ENCODE measurements around the gene TNPO1. TPM values are rescaled to one million over a fixed set of nuclear protein-coding genes. Genes with fewer than 3 reads are reported as not detected.

Gene TNPO1
- total and polyA plus RNA-seq, 9 donors, result 35.7 to 114 (median 74.5) TPM

DNA sequence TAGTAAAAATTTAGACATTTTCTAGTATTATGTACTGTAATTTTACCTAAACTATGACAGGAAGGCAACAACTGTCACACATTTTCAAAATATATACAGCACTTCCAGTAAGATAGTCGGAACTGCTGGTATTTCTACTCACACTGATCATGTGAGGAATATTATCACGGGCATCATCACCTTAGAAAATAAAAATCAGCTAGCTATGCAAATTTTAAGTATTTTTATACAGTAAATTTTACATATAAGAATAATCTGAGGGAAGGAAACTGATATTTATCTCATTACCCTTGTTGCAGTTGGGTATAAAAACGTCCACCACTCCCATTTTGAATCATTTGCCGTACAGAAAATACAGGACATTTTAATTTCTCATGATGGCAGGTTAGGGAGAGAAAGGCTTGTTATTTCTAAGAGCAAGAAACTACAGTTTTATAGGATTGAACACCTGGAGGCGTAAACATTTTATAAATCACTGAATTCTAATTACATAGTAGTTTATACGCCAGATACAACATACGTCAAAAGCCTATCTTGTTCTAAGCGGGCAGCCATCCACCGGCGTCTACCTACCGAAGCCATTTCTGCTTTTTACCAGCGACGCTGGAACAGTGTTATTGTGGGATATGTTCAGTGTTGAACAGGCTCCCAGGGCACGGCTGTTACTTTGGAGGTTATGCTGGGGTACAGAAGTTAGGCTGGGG lies 729 bp upstream of the TNPO1 start:
- 14% methylated on average over 1 of the region's 14 CpGs for WGBS (ENCODE audit: insufficient coverage)
- DNase-seq, result no peak
- no peaks in the 10 kb centered on the region for H3K27me3 ChIP-seq (ENCODE audit: control insufficient read depth, insufficient read depth, low read length)

DNA sequence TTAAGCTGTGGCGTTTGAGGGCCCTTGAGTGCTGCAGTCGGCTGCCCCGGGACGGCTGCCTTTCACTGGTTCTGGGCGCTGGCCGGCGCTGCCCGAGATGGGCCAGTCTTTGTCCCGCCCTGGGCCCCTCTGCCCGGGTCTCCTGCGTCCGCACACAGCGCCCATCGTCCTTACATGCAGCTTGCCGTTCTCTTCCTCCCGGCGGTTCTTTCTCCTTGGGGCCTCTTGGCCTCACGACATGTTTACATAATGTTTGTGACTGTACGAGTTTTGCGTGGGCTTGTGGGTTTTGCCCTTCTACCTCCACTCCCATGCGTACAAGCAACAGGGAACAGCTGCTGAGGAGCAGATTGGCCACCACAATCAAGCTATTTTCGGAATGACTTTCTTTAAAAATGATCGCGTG lies 618 bp downstream of the TNPO1 start:
- peak overlapping the region; percentile 99 for H3K27ac ChIP-seq (ENCODE audit: low read length)
- H3K9me3 ChIP-seq (replicated peaks; ENCODE audit: control insufficient read depth, low read depth, low read length), result no peaks in the 10 kb centered on the region
- peak; percentile 81 for DNase-seq
- 0% methylated on average over 13 of the region's 24 CpGs for WGBS (ENCODE audit: insufficient coverage)
- H3K36me3 ChIP-seq (ENCODE audit: control insufficient read depth, insufficient read depth, low read length), result no peaks in the 10 kb centered on the region
- H3K4me1 ChIP-seq (ENCODE audit: control insufficient read depth, insufficient read depth, low read length), result peaks cover 8% of the 10 kb centered on the region
- no peaks in the 10 kb centered on the region for H3K27me3 ChIP-seq (ENCODE audit: control insufficient read depth, insufficient read depth, low read length)
- peak overlapping the region; percentile 94 for H3K4me3 ChIP-seq (ENCODE audit: low read length)

More for the DNA sequence above, 729 bp upstream of the TNPO1 start:
- Histone ChIP-seq H3K4me1 (ENCODE audit: control insufficient read depth, insufficient read depth, low read length) (peaks cover 8% of the 10 kb centered on the region), H3K27ac (ENCODE audit: low read length) (peak overlapping the region; percentile 99), H3K9me3 (replicated peaks; ENCODE audit: control insufficient read depth, low read depth, low read length) (no peaks in the 10 kb centered on the region), H3K36me3 (ENCODE audit: control insufficient read depth, insufficient read depth, low read length) (no peaks in the 10 kb centered on the region), H3K4me3 (ENCODE audit: low read length) (peak overlapping the region; percentile 94)

DNA sequence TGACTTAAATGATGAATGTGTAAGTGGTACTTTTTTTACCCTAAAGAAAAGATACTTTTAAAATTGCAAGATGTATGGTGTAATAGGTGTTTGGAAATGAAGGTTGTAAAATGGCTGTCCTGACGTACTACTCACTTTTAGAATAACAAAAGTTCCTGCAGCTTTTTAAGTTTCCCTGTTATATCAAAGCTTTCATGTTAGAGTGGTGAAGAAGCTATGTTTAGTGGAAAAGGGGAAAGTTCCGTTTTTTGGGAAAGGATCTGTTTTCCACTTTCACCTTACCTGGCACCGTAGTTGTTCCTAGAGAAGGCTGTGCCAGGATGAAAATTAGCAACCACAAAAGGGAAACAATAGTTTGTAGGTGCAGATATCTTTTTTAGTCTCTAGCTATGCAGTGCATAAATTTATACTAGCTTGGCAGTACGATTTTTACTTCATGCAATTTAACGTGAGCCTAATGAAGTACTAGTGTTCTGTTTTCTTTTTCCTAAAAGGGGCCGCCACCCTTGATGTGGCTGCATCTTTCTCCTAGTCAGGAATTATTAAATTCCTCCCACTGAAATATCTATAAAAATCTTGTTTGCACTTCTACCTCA lies 1.3 kb downstream of the TNPO1 start:
- peak overlapping the region; percentile 99 for H3K27ac ChIP-seq (ENCODE audit: low read length)
- H3K4me3 ChIP-seq (ENCODE audit: low read length), result peak overlapping the region; percentile 94
- H3K4me1 ChIP-seq (ENCODE audit: control insufficient read depth, insufficient read depth, low read length), result peaks cover 8% of the 10 kb centered on the region
- no peaks in the 10 kb centered on the region for H3K27me3 ChIP-seq (ENCODE audit: control insufficient read depth, insufficient read depth, low read length)
- no CpG with 5 or more reads among the region's 6 CpGs for WGBS (ENCODE audit: insufficient coverage)
- DNase-seq, result peak; percentile 39
- no peaks in the 10 kb centered on the region for H3K36me3 ChIP-seq (ENCODE audit: control insufficient read depth, insufficient read depth, low read length)
- H3K9me3 ChIP-seq (replicated peaks; ENCODE audit: control insufficient read depth, low read depth, low read length), result no peaks in the 10 kb centered on the region

DNA sequence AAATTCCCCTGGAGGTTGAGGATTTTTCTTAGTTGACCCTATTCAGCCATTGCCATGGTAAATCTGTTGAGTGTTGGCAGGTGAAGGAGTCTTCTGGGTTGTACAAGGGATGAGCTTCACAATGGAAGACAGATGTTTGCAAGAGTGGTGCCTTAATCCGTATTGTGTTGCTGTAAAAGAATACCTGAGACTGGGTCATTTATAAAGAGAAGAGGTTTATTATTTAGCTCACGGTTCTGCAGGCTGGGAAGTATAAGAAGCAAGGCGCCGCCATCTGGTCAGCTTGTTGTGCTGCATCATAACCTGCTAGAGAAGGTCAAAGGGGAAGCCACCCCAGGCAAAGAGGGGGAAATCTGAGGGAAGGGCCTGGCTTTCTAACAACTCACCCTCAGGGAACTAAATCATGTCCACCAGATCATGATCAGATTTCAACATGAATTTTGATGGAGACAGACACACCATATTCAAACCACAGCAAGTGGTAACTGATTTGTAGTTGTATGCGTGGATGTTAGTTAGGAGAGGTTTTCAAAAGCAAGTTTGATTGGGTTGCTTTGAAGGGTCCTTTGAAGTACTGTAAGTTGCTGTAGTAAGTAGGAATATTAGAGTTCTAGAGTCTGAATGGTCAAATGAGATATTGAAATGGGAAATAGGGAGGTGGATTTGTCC lies 2.5 kb downstream of the TNPO1 start:
- 18% methylated on average over 1 of the region's 5 CpGs for WGBS (ENCODE audit: insufficient coverage)
- peak; percentile 74 for DNase-seq
- H3K27me3 ChIP-seq (ENCODE audit: control insufficient read depth, insufficient read depth, low read length), result no peaks in the 10 kb centered on the region
- peak overlapping the region; percentile 94 for H3K4me3 ChIP-seq (ENCODE audit: low read length)
- no peaks in the 10 kb centered on the region for H3K9me3 ChIP-seq (replicated peaks; ENCODE audit: control insufficient read depth, low read depth, low read length)
- H3K4me1 ChIP-seq (ENCODE audit: control insufficient read depth, insufficient read depth, low read length), result peaks cover 9% of the 10 kb centered on the region
- H3K36me3 ChIP-seq (ENCODE audit: control insufficient read depth, insufficient read depth, low read length), result no peaks in the 10 kb centered on the region
- peak overlapping the region; percentile 56 for H3K27ac ChIP-seq (ENCODE audit: low read length)

DNA sequence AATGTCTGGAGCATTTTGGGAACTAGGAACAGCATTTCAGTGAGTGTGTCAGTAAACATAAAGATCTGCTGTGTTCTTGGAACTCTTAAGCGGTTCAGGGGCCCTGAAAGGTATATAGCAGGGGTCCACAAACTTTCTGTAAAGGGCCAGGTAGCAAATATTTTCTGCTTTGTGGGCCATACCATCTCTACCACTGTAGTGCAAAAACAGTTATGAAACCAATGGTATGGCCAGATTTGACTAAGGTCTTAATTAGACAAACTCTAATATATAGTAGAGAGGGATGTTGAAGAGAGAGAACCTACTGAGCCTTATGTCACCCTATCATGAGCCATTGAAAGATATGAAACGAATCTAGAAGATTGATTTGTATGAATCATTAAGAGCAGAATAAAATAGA lies 5.3 kb downstream of the TNPO1 start:
- H3K27ac ChIP-seq (ENCODE audit: low read length), result no peak overlapping the region
- H3K4me1 ChIP-seq (ENCODE audit: control insufficient read depth, insufficient read depth, low read length), result peaks cover 9% of the 10 kb centered on the region
- H3K9me3 ChIP-seq (replicated peaks; ENCODE audit: control insufficient read depth, low read depth, low read length), result no peaks in the 10 kb centered on the region
- no peak for DNase-seq
- peaks cover 8% of the 10 kb centered on the region for H3K36me3 ChIP-seq (ENCODE audit: control insufficient read depth, insufficient read depth, low read length)
- no peak overlapping the region for H3K4me3 ChIP-seq (ENCODE audit: low read length)
- WGBS (ENCODE audit: insufficient coverage), result no CpG with 5 or more reads among the region's 2 CpGs
- no peaks in the 10 kb centered on the region for H3K27me3 ChIP-seq (ENCODE audit: control insufficient read depth, insufficient read depth, low read length)

DNA sequence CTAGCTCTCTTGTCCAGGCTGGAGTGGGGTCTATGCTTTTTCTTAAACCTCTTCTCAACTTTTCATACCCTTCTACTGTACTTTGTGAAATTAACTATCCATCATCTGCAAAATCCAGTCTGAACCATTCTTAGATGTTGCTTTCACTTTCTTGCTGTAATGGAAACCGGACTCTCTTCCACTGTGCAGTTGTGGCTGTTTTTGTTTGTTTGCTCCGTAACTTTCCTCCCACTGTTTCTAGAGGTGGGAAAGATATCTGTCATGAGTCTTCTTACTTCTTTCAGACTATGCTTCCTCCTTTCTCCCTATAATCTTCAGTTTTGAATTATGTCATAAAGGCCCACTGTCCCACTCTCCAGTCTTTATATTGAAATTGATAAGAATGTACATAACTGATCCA lies 6.5 kb downstream of the TNPO1 start:
- Histone ChIP-seq H3K4me3 (ENCODE audit: low read length) (no peak overlapping the region), H3K4me1 (ENCODE audit: control insufficient read depth, insufficient read depth, low read length) (peaks cover 9% of the 10 kb centered on the region), H3K27me3 (ENCODE audit: control insufficient read depth, insufficient read depth, low read length) (no peaks in the 10 kb centered on the region), H3K9me3 (replicated peaks; ENCODE audit: control insufficient read depth, low read depth, low read length) (no peaks in the 10 kb centered on the region), H3K27ac (ENCODE audit: low read length) (no peak overlapping the region), H3K36me3 (ENCODE audit: control insufficient read depth, insufficient read depth, low read length) (peaks cover 11% of the 10 kb centered on the region)
- DNase-seq, result no peak
- WGBS (ENCODE audit: insufficient coverage), result no CpG with 5 or more reads among the region's 2 CpGs

DNA sequence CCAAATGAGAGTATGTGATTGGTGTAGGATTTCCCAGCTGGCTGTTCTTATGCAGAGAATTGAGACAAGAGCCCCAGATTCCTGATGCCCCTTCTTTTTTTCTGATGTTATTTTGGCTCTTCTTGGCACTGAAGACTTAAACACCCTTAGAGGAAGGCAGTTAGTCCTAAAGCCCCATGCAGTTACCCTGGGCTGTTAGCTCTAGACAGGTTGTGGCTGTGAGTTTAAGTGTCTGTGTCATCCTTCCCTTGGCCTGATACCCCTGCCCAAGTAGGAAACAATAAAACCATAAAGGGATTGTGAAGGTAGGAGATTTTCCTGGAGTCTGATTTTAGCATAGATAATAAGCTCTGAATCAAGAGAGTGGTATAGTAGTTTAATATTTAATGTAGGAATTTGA lies 13.2 kb downstream of the TNPO1 start:
- H3K27ac ChIP-seq (ENCODE audit: low read length), result no peak overlapping the region
- DNase-seq, result no peak
- no peak overlapping the region for H3K4me3 ChIP-seq (ENCODE audit: low read length)
- H3K9me3 ChIP-seq (replicated peaks; ENCODE audit: control insufficient read depth, low read depth, low read length), result no peaks in the 10 kb centered on the region
- no peaks in the 10 kb centered on the region for H3K4me1 ChIP-seq (ENCODE audit: control insufficient read depth, insufficient read depth, low read length)
- peaks cover 9% of the 10 kb centered on the region for H3K36me3 ChIP-seq (ENCODE audit: control insufficient read depth, insufficient read depth, low read length)
- no peaks in the 10 kb centered on the region for H3K27me3 ChIP-seq (ENCODE audit: control insufficient read depth, insufficient read depth, low read length)

DNA sequence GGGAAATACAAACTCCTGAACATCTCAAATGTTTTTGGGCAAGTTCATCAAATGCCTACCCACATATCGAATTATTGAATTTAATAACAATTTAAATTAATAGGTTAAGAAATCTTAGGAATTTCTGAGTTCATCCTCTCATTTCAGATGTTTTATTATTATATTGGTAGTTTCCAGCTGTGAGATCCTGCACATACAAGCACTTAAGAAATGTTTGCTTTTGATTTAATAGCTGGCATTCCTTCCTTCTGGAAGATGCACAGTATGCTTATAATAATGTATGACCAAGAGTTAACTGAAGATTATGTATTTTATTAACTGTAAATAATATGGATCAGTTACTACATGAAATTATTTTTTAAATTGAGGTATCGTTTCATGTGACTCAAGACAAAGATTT lies 13.9 kb downstream of the TNPO1 start:
- no peak for DNase-seq
- no peaks in the 10 kb centered on the region for H3K4me1 ChIP-seq (ENCODE audit: control insufficient read depth, insufficient read depth, low read length)
- H3K27ac ChIP-seq (ENCODE audit: low read length), result no peak overlapping the region
- H3K4me3 ChIP-seq (ENCODE audit: low read length), result no peak overlapping the region
- H3K27me3 ChIP-seq (ENCODE audit: control insufficient read depth, insufficient read depth, low read length), result no peaks in the 10 kb centered on the region
- H3K36me3 ChIP-seq (ENCODE audit: control insufficient read depth, insufficient read depth, low read length), result peaks cover 9% of the 10 kb centered on the region
- WGBS (ENCODE audit: insufficient coverage), result no CpG with 5 or more reads among the region's 2 CpGs
- H3K9me3 ChIP-seq (replicated peaks; ENCODE audit: control insufficient read depth, low read depth, low read length), result no peaks in the 10 kb centered on the region

DNA sequence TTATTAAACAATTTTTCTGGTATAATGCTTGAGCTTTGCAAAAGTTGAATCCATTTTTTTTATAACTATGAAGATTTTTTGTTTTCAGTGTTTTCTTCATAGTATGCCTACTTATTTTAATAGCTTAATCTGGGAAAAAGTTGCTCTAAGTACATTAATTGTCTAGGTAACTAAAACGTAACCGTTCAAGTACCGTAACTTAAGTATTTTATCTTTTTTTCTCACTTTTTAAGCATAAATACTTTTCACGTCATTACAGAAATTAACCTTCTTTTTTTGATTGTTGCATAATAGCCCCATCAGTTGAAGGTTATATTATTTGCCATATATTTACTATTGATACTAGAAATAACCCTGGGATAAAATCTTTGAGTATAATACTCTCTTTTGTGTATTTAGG lies 15.2 kb downstream of the TNPO1 start:
- Histone ChIP-seq H3K9me3 (replicated peaks; ENCODE audit: control insufficient read depth, low read depth, low read length) (no peaks in the 10 kb centered on the region), H3K4me3 (ENCODE audit: low read length) (no peak overlapping the region), H3K27me3 (ENCODE audit: control insufficient read depth, insufficient read depth, low read length) (no peaks in the 10 kb centered on the region), H3K27ac (ENCODE audit: low read length) (no peak overlapping the region), H3K36me3 (ENCODE audit: control insufficient read depth, insufficient read depth, low read length) (peaks cover 4% of the 10 kb centered on the region), H3K4me1 (ENCODE audit: control insufficient read depth, insufficient read depth, low read length) (no peaks in the 10 kb centered on the region)
- DNase-seq, result no peak
- no CpG with 5 or more reads among the region's 4 CpGs for WGBS (ENCODE audit: insufficient coverage)

DNA sequence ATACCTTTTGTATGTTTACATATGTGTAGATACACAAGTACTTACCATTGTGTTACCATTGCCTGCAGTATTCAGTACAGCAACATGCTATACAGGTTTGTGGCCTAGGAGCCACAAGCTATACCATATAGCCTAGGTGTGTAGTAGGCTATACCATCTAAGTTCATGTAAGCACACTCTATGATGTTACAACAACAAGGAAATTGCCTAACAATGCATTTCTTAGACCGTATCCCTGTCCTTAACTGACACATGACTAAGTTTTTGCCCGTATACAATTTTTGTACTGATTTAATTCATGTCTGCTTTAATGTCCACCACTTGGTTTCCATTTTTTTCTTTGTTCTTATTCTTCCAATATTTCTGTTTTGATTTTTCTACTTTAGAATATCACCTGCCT lies 18.5 kb downstream of the TNPO1 start:
- WGBS (ENCODE audit: insufficient coverage), result 100% methylated on average over 1 of the region's 2 CpGs

More for the DNA sequence above, 18.5 kb downstream of the TNPO1 start:
- Histone ChIP-seq H3K27me3 (ENCODE audit: control insufficient read depth, insufficient read depth, low read length) (no peaks in the 10 kb centered on the region), H3K4me3 (ENCODE audit: low read length) (no peak overlapping the region), H3K27ac (ENCODE audit: low read length) (no peak overlapping the region), H3K36me3 (ENCODE audit: control insufficient read depth, insufficient read depth, low read length) (no peaks in the 10 kb centered on the region), H3K4me1 (ENCODE audit: control insufficient read depth, insufficient read depth, low read length) (no peaks in the 10 kb centered on the region), H3K9me3 (replicated peaks; ENCODE audit: control insufficient read depth, low read depth, low read length) (no peaks in the 10 kb centered on the region)
- no peak for DNase-seq
